ENCODE results near the gene SIM2. TPM values are rescaled to one million over a fixed set of nuclear protein-coding genes. Genes with fewer than 3 reads are reported as not detected.

SIM2 gene
- polyA plus RNA-seq, 6 donors from 2014 or later = 0.05 to 0.08 TPM; not detected in 4

GRCh38 chr21:36717976-36718375 lies 19.1 kb downstream of the SIM2 start:
- DNase-seq (no peak), ATAC-seq (ENCODE audit: low read depth in 2 of 2) (no peak)
- Mint-ChIP-seq H3K4me3 (no peak overlapping the region), H3K27ac (no peak overlapping the region), H3K9me3 (peaks cover 0 to 10% (median 2%) of the 10 kb centered on the region in 7 donors), H3K4me1 (no peaks in the 10 kb centered on the region), H3K27me3 (peaks cover 51 to 76% (median 59%) of the 10 kb centered on the region in 3 donors), H3K36me3 (no peaks in the 10 kb centered on the region)

- Mint-ChIP-seq H3K27ac (no peak overlapping the region), H3K4me1 (no peaks in the 10 kb centered on the region), H3K4me3 (no peak overlapping the region), H3K36me3 (no peaks in the 10 kb centered on the region), H3K9me3 (peaks cover 0 to 10% (median 2%) of the 10 kb centered on the region in 7 donors), H3K27me3 (peaks cover 49 to 79% (median 51%) of the 10 kb centered on the region in 3 donors)
- ATAC-seq (ENCODE audit: low read depth in 2 of 2) (no peak), DNase-seq (no peak)
These were observed 20.1 kb downstream of the SIM2 start for GRCh38 chr21:36718951-36719501.

- Mint-ChIP-seq H3K27me3 (peaks cover 45 to 80% (median 51%) of the 10 kb centered on the region in 3 donors), H3K9me3 (peaks cover 0 to 5% (median 0%) of the 10 kb centered on the region in 7 donors), H3K4me3 (peak overlapping the region in 1 of 8 donors; percentile 35), H3K36me3 (no peaks in the 10 kb centered on the region), H3K4me1 (no peaks in the 10 kb centered on the region), H3K27ac (no peak overlapping the region)
- DNase-seq = no peak
- no peak for ATAC-seq (ENCODE audit: low read depth in 2 of 2)
These were observed 20.7 kb downstream of the SIM2 start for GRCh38 chr21:36719614-36720013.

- Mint-ChIP-seq H3K36me3 (no peaks in the 10 kb centered on the region), H3K27me3 (peaks cover 31 to 73% (median 44%) of the 10 kb centered on the region in 3 donors), H3K4me1 (no peaks in the 10 kb centered on the region), H3K27ac (no peak overlapping the region), H3K4me3 (no peak overlapping the region), H3K9me3 (peaks cover 0 to 4% (median 0%) of the 10 kb centered on the region in 7 donors)
- no peak for DNase-seq
- ATAC-seq (ENCODE audit: low read depth in 2 of 2) = no peak
These were observed 22.9 kb downstream of the SIM2 start for GRCh38 chr21:36721817-36722216.

- no peak for DNase-seq
- no peak overlapping the region for H3K4me3 Mint-ChIP-seq
- H3K9me3 Mint-ChIP-seq = peaks cover 0 to 3% (median 0%) of the 10 kb centered on the region in 7 donors
- peak overlapping the region in 1 of 6 donors; percentile 61 for H3K27ac Mint-ChIP-seq
- H3K4me1 Mint-ChIP-seq = no peaks in the 10 kb centered on the region
- H3K36me3 Mint-ChIP-seq = no peaks in the 10 kb centered on the region
- ATAC-seq (ENCODE audit: low read depth in 2 of 2) = no peak
- H3K27me3 Mint-ChIP-seq = peaks cover 27 to 70% (median 43%) of the 10 kb centered on the region in 3 donors
These were observed 23.8 kb downstream of the SIM2 start for GRCh38 chr21:36722370-36723368.

GRCh38 chr21:36723371-36723881 lies 24.5 kb downstream of the SIM2 start:
- Mint-ChIP-seq H3K27me3 (peaks cover 22 to 62% (median 40%) of the 10 kb centered on the region in 3 donors), H3K4me3 (no peak overlapping the region)
- no peak for DNase-seq

GRCh38 chr21:36724660-36725059 lies 25.7 kb downstream of the SIM2 start:
- DNase-seq (no peak), ATAC-seq (ENCODE audit: low read depth in 2 of 2) (no peak)
- H3K27ac Mint-ChIP-seq = no peak overlapping the region
- no peaks in the 10 kb centered on the region for H3K36me3 Mint-ChIP-seq
- peaks cover 17 to 56% (median 37%) of the 10 kb centered on the region in 3 donors for H3K27me3 Mint-ChIP-seq
- peaks cover 0 to 3% (median 0%) of the 10 kb centered on the region in 7 donors for H3K9me3 Mint-ChIP-seq
- no peak overlapping the region for H3K4me3 Mint-ChIP-seq
- no peaks in the 10 kb centered on the region for H3K4me1 Mint-ChIP-seq

More at GRCh38 chr21:36723371-36723881, 24.5 kb downstream of the SIM2 start:
- Mint-ChIP-seq H3K9me3 (peaks cover 0 to 3% (median 0%) of the 10 kb centered on the region in 7 donors), H3K4me1 (no peaks in the 10 kb centered on the region), H3K36me3 (no peaks in the 10 kb centered on the region), H3K27ac (no peak overlapping the region)
- ATAC-seq (ENCODE audit: low read depth in 2 of 2) = no peak

GRCh38 chr21:36725793-36726386 lies 27.0 kb downstream of the SIM2 start:
- Mint-ChIP-seq H3K27me3 (peaks cover 13 to 53% (median 35%) of the 10 kb centered on the region in 3 donors), H3K9me3 (peaks cover 0 to 2% (median 0%) of the 10 kb centered on the region in 7 donors), H3K27ac (no peak overlapping the region), H3K36me3 (no peaks in the 10 kb centered on the region), H3K4me1 (no peaks in the 10 kb centered on the region), H3K4me3 (no peak overlapping the region)
- ATAC-seq (ENCODE audit: low read depth in 2 of 2) (no peak), DNase-seq (no peak)

GRCh38 chr21:36727866-36728265 lies 29.0 kb downstream of the SIM2 start:
- Mint-ChIP-seq H3K27me3 (peaks cover 4 to 43% (median 22%) of the 10 kb centered on the region in 3 donors), H3K4me3 (no peak overlapping the region), H3K4me1 (no peaks in the 10 kb centered on the region), H3K27ac (no peak overlapping the region), H3K36me3 (no peaks in the 10 kb centered on the region), H3K9me3 (no peaks in the 10 kb centered on the region)
- DNase-seq (no peak), ATAC-seq (ENCODE audit: low read depth in 2 of 2) (no peak)

GRCh38 chr21:36728371-36729111 lies 29.6 kb downstream of the SIM2 start:
- no peaks in the 10 kb centered on the region for H3K9me3 Mint-ChIP-seq
- H3K27ac Mint-ChIP-seq = no peak overlapping the region
- H3K4me1 Mint-ChIP-seq = no peaks in the 10 kb centered on the region
- H3K4me3 Mint-ChIP-seq = no peak overlapping the region
- H3K27me3 Mint-ChIP-seq = peaks cover 5 to 37% (median 15%) of the 10 kb centered on the region in 3 donors
- no peak for DNase-seq
- no peak for ATAC-seq (ENCODE audit: low read depth in 2 of 2)
- no peaks in the 10 kb centered on the region for H3K36me3 Mint-ChIP-seq

- no peaks in the 10 kb centered on the region for H3K36me3 Mint-ChIP-seq
- no peak overlapping the region for H3K27ac Mint-ChIP-seq
- no peak overlapping the region for H3K4me3 Mint-ChIP-seq
- H3K9me3 Mint-ChIP-seq = no peaks in the 10 kb centered on the region
- peaks cover 5 to 28% (median 9%) of the 10 kb centered on the region in 3 donors for H3K27me3 Mint-ChIP-seq
- no peak for ATAC-seq (ENCODE audit: low read depth in 2 of 2)
- no peak for DNase-seq
- no peaks in the 10 kb centered on the region for H3K4me1 Mint-ChIP-seq
These were observed 30.5 kb downstream of the SIM2 start for GRCh38 chr21:36729310-36729970.

Measured in naive B cell (primary cell).